ENCODE results near the gene NKAP. TPM values are rescaled to one million over a fixed set of nuclear protein-coding genes. Genes with fewer than 3 reads are reported as not detected.

Gene NKAP
- total and polyA plus RNA-seq, 2 of the 13 experiments (the other 11 are each of a cell fraction or from before 2014, with no cell fraction given) = 3.6 to 6.1 TPM

DNA sequence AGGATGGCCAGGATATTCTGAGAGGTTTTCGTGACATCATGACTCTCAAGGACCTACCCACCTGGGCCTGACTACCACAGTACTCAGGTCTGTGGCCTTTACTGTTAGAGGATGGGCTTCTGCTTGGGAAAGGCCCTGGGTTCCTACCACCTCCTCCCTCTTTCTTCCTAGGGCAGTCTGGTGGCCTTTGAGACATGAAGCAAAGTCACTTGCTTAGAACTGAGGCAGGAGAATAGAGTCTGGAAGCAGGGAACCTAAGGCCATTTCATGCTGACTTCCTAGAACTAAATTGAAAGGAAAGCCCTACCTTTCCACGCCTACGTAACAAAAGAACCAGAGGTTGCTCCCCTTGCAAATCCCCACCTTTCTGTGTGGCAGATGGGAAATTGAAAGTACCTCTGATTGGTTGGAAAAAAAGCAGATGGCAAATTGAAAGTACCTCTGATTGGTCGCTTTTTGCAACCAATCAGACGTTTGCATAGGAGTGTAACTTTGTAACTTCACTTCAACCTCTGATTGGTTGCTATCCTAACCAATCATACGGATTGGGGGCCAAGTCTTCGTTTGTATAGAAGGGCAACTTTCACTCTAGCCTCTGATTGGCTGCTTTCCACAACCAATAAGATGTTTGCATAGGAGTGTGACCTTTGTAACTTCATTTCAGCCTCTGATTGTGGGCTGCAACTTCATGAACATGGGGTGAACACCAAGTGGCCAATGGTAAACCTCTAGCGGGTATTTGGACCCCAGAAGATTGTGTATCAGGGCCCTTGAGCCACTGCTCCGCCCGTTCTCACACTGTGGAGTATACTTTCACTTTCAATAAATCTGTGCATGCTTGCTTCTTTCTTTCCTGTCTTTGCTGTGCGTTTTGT lies 57.8 kb downstream of the NKAP start (continued):
- TF ChIP-seq, protein P1, sequence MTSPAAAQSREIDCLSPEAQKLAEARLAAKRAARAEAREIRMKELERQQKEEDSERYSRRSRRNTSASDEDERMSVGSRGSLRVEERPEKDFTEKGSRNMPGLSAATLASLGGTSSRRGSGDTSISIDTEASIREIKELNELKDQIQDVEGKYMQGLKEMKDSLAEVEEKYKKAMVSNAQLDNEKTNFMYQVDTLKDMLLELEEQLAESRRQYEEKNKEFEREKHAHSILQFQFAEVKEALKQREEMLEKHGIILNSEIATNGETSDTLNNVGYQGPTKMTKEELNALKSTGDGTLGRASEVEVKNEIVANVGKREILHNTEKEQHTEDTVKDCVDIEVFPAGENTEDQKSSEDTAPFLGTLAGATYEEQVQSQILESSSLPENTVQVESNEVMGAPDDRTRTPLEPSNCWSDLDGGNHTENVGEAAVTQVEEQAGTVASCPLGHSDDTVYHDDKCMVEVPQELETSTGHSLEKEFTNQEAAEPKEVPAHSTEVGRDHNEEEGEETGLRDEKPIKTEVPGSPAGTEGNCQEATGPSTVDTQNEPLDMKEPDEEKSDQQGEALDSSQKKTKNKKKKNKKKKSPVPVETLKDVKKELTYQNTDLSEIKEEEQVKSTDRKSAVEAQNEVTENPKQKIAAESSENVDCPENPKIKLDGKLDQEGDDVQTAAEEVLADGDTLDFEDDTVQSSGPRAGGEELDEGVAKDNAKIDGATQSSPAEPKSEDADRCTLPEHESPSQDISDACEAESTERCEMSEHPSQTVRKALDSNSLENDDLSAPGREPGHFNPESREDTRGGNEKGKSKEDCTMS (CRISPR knock-in tag; conservative IDR thresholded peaks at IDR 0.05) = no peak
- TF ChIP-seq, protein P2, sequence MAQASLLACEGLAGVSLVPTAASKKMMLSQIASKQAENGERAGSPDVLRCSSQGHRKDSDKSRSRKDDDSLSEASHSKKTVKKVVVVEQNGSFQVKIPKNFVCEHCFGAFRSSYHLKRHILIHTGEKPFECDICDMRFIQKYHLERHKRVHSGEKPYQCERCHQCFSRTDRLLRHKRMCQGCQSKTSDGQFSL (CRISPR knock-in tag; IDR thresholded peaks at IDR 0.05) = no peak
- TF ChIP-seq NCOR1 (IDR thresholded peaks at IDR 0.05; ENCODE audit: borderline replicate concordance, low read length) (peak; percentile 31; the same call in 1 of the 2 replicates), ZNF841 (CRISPR knock-in tag; IDR thresholded peaks at IDR 0.05; ENCODE audit: borderline replicate concordance) (no peak), TAF1 (CRISPR knock-in tag; IDR thresholded peaks at IDR 0.05) (peak; percentile 47; the same call in 1 of the 2 replicates), CC2D1A (CRISPR knock-in tag; IDR thresholded peaks at IDR 0.05) (no peak)
- TF ChIP-seq, protein P3, sequence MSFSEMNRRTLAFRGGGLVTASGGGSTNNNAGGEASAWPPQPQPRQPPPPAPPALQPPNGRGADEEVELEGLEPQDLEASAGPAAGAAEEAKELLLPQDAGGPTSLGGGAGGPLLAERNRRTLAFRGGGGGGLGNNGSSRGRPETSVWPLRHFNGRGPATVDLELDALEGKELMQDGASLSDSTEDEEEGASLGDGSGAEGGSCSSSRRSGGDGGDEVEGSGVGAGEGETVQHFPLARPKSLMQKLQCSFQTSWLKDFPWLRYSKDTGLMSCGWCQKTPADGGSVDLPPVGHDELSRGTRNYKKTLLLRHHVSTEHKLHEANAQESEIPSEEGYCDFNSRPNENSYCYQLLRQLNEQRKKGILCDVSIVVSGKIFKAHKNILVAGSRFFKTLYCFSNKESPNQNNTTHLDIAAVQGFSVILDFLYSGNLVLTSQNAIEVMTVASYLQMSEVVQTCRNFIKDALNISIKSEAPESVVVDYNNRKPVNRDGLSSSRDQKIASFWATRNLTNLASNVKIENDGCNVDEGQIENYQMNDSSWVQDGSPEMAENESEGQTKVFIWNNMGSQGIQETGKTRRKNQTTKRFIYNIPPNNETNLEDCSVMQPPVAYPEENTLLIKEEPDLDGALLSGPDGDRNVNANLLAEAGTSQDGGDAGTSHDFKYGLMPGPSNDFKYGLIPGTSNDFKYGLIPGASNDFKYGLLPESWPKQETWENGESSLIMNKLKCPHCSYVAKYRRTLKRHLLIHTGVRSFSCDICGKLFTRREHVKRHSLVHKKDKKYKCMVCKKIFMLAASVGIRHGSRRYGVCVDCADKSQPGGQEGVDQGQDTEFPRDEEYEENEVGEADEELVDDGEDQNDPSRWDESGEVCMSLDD (CRISPR knock-in tag; IDR thresholded peaks at IDR 0.05; ENCODE audit: borderline replicate concordance) = no peak
- TF ChIP-seq, protein P4, sequence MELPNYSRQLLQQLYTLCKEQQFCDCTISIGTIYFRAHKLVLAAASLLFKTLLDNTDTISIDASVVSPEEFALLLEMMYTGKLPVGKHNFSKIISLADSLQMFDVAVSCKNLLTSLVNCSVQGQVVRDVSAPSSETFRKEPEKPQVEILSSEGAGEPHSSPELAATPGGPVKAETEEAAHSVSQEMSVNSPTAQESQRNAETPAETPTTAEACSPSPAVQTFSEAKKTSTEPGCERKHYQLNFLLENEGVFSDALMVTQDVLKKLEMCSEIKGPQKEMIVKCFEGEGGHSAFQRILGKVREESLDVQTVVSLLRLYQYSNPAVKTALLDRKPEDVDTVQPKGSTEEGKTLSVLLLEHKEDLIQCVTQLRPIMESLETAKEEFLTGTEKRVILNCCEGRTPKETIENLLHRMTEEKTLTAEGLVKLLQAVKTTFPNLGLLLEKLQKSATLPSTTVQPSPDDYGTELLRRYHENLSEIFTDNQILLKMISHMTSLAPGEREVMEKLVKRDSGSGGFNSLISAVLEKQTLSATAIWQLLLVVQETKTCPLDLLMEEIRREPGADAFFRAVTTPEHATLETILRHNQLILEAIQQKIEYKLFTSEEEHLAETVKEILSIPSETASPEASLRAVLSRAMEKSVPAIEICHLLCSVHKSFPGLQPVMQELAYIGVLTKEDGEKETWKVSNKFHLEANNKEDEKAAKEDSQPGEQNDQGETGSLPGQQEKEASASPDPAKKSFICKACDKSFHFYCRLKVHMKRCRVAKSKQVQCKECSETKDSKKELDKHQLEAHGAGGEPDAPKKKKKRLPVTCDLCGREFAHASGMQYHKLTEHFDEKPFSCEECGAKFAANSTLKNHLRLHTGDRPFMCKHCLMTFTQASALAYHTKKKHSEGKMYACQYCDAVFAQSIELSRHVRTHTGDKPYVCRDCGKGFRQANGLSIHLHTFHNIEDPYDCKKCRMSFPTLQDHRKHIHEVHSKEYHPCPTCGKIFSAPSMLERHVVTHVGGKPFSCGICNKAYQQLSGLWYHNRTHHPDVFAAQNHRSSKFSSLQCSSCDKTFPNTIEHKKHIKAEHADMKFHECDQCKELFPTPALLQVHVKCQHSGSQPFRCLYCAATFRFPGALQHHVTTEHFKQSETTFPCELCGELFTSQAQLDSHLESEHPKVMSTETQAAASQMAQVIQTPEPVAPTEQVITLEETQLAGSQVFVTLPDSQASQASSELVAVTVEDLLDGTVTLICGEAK (IDR thresholded peaks at IDR 0.05) = no peak
- TF ChIP-seq, protein P4 (CRISPR knock-in tag; IDR thresholded peaks at IDR 0.05) = no peak; the same call in 1 of the 2 replicates
- TF ChIP-seq, protein P5, sequence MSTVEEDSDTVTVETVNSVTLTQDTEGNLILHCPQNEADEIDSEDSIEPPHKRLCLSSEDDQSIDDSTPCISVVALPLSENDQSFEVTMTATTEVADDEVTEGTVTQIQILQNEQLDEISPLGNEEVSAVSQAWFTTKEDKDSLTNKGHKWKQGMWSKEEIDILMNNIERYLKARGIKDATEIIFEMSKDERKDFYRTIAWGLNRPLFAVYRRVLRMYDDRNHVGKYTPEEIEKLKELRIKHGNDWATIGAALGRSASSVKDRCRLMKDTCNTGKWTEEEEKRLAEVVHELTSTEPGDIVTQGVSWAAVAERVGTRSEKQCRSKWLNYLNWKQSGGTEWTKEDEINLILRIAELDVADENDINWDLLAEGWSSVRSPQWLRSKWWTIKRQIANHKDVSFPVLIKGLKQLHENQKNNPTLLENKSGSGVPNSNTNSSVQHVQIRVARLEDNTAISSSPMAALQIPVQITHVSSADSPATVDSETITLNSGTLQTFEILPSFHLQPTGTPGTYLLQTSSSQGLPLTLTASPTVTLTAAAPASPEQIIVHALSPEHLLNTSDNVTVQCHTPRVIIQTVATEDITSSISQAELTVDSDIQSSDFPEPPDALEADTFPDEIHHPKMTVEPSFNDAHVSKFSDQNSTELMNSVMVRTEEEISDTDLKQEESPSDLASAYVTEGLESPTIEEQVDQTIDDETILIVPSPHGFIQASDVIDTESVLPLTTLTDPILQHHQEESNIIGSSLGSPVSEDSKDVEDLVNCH (CRISPR knock-in tag; IDR thresholded peaks at IDR 0.05) = no peak

Data from HepG2 (cell line).